ENCODE results near the gene CCDC116.

Gene CCDC116

GRCh38 chr22:21652547-21653545 is 20.3 kb downstream of the CCDC116 start:
- ChIA-PET POLR2A (interaction anchor here (0.8 to 3.8 kb wide), 4 partner anchors 11 to 23 kb away, joined by 3 to 27 read pairs (median 11); partner anchors contain the start of genes PPIL2, SDF2L1 and YDJC), CTCF (interaction anchor here (0.9 to 1.9 kb wide), 2 partner anchors 10 to 11 kb away, joined by 7 to 10 read pairs; partner anchors contain the start of gene SDF2L1)
- TF ChIP-seq LEF1 (IDR thresholded peaks at IDR 0.05; ENCODE audit: borderline replicate concordance): peak; percentile 56; the same call in 1 of the 2 replicates
- TF ChIP-seq FOXK2 (IDR thresholded peaks at IDR 0.05): no peak
- no peak for TF ChIP-seq ARNT (IDR thresholded peaks at IDR 0.05)
- TF ChIP-seq FOXM1 (IDR thresholded peaks at IDR 0.05; ENCODE audit: borderline replicate concordance): no peak

GRCh38 chr22:21657020-21657359 is 24.4 kb downstream of the CCDC116 start:
- POLR2A ChIA-PET: interaction anchor here (1.0 kb wide), 1 partner anchor 16 kb away, joined by 3 read pairs; no protein-coding TSS in a partner anchor
- TF ChIP-seq FOXA1 (IDR thresholded peaks at IDR 0.05) (no peak), SUZ12 (IDR thresholded peaks at IDR 0.05) (no peak), CTBP1 (IDR thresholded peaks at IDR 0.05; ENCODE audit: borderline replicate concordance) (no peak), ARNT (IDR thresholded peaks at IDR 0.05) (no peak), LEF1 (IDR thresholded peaks at IDR 0.05; ENCODE audit: borderline replicate concordance) (no peak), SP1 (IDR thresholded peaks at IDR 0.05) (no peak), FOXK2 (IDR thresholded peaks at IDR 0.05) (no peak)
- DNase-seq (ENCODE audit: extremely low spot score): no peak
- CTCF ChIA-PET: interaction anchor here (1.4 to 2.6 kb wide), 2 partner anchors 10 to 14 kb away, joined by 4 to 11 read pairs; no protein-coding TSS in a partner anchor

More at GRCh38 chr22:21652547-21653545, 20.3 kb downstream of the CCDC116 start:
- no peak for DNase-seq (ENCODE audit: extremely low spot score)

- TF ChIP-seq CTBP1 (IDR thresholded peaks at IDR 0.05; ENCODE audit: borderline replicate concordance): no peak
- TF ChIP-seq TARDBP (IDR thresholded peaks at IDR 0.05): peak; percentile 59; the same call in 1 of the 2 replicates
- no peak for TF ChIP-seq LEF1 (IDR thresholded peaks at IDR 0.05; ENCODE audit: borderline replicate concordance)
- TF ChIP-seq ZNF384 (IDR thresholded peaks at IDR 0.05): no peak
- TF ChIP-seq SP1 (IDR thresholded peaks at IDR 0.05): no peak
- TF ChIP-seq FOXK2 (IDR thresholded peaks at IDR 0.05): no peak
- no peak for TF ChIP-seq BHLHE40 (IDR thresholded peaks at IDR 0.05; ENCODE audit: borderline replicate concordance)
- peak; percentile 55 for TF ChIP-seq L3MBTL2 (conservative IDR thresholded peaks at IDR 0.05)
- TF ChIP-seq SUZ12 (IDR thresholded peaks at IDR 0.05): no peak
- no peak for TF ChIP-seq ARNT (IDR thresholded peaks at IDR 0.05)
- no peak for TF ChIP-seq HDGF (IDR thresholded peaks at IDR 0.05; ENCODE audit: borderline replicate concordance)
- peak; percentile 87 for DNase-seq (ENCODE audit: extremely low spot score)
- ChIA-PET POLR2A (interaction anchor here (0.6 to 1.2 kb wide), 3 partner anchors 12 to 83 kb away, joined by 3 read pairs; no protein-coding TSS in a partner anchor), CTCF (interaction anchor here (0.8 to 2.6 kb wide), 4 partner anchors 11 to 16 kb away, joined by 3 to 11 read pairs (median 4); no protein-coding TSS in a partner anchor)
Observed at GRCh38 chr22:21657360-21658032, 24.9 kb downstream of the CCDC116 start.

- ChIA-PET POLR2A (no interaction called here), CTCF (no interaction called here)
- no peak for DNase-seq (ENCODE audit: extremely low spot score)
- TF ChIP-seq ELF4 (IDR thresholded peaks at IDR 0.05): no peak
- no peak for TF ChIP-seq LEF1 (IDR thresholded peaks at IDR 0.05; ENCODE audit: borderline replicate concordance)
- TF ChIP-seq ARNT (IDR thresholded peaks at IDR 0.05): no peak
- no peak for TF ChIP-seq FOXM1 (IDR thresholded peaks at IDR 0.05; ENCODE audit: borderline replicate concordance)
- TF ChIP-seq SUZ12 (IDR thresholded peaks at IDR 0.05): no peak
- TF ChIP-seq TARDBP (IDR thresholded peaks at IDR 0.05): no peak
- no peak for TF ChIP-seq CTBP1 (IDR thresholded peaks at IDR 0.05; ENCODE audit: borderline replicate concordance)
- no peak for TF ChIP-seq ZNF384 (IDR thresholded peaks at IDR 0.05)
- TF ChIP-seq FOXA1 (IDR thresholded peaks at IDR 0.05): no peak
Observed at GRCh38 chr22:21659864-21660525, 27.4 kb downstream of the CCDC116 start.

- no peak for DNase-seq (ENCODE audit: extremely low spot score)
- CTCF ChIA-PET: no interaction called here
- TF ChIP-seq NFRKB (IDR thresholded peaks at IDR 0.05): no peak
- no peak for TF ChIP-seq FOXK2 (IDR thresholded peaks at IDR 0.05)
- TF ChIP-seq ZNF384 (IDR thresholded peaks at IDR 0.05): no peak
- TF ChIP-seq ELF4 (IDR thresholded peaks at IDR 0.05): no peak
- no peak for TF ChIP-seq SUZ12 (IDR thresholded peaks at IDR 0.05)
- no peak for TF ChIP-seq LEF1 (IDR thresholded peaks at IDR 0.05; ENCODE audit: borderline replicate concordance)
- TF ChIP-seq PKNOX1 (IDR thresholded peaks at IDR 0.05): no peak
- no peak for TF ChIP-seq TARDBP (IDR thresholded peaks at IDR 0.05)
- TF ChIP-seq CTBP1 (IDR thresholded peaks at IDR 0.05; ENCODE audit: borderline replicate concordance): no peak
- no peak for TF ChIP-seq FOXM1 (IDR thresholded peaks at IDR 0.05; ENCODE audit: borderline replicate concordance)
- TF ChIP-seq HDGF (IDR thresholded peaks at IDR 0.05; ENCODE audit: borderline replicate concordance): no peak
- no peak for TF ChIP-seq BHLHE40 (IDR thresholded peaks at IDR 0.05; ENCODE audit: borderline replicate concordance)
- POLR2A ChIA-PET: no interaction called here
Observed at GRCh38 chr22:21660904-21661303, 28.3 kb downstream of the CCDC116 start.

GRCh38 chr22:21661991-21662390 is 29.4 kb downstream of the CCDC116 start:
- TF ChIP-seq CTBP1 (IDR thresholded peaks at IDR 0.05; ENCODE audit: borderline replicate concordance) (no peak), HDGF (IDR thresholded peaks at IDR 0.05; ENCODE audit: borderline replicate concordance) (no peak), SUZ12 (IDR thresholded peaks at IDR 0.05) (no peak), ARNT (IDR thresholded peaks at IDR 0.05) (no peak), FOXK2 (IDR thresholded peaks at IDR 0.05) (no peak), LEF1 (IDR thresholded peaks at IDR 0.05; ENCODE audit: borderline replicate concordance) (no peak), BHLHE40 (IDR thresholded peaks at IDR 0.05; ENCODE audit: borderline replicate concordance) (no peak), PKNOX1 (IDR thresholded peaks at IDR 0.05) (no peak), TARDBP (IDR thresholded peaks at IDR 0.05) (no peak), FOXA1 (IDR thresholded peaks at IDR 0.05) (no peak), L3MBTL2 (conservative IDR thresholded peaks at IDR 0.05) (no peak), SP1 (IDR thresholded peaks at IDR 0.05) (no peak), NFRKB (IDR thresholded peaks at IDR 0.05) (no peak), FOXM1 (IDR thresholded peaks at IDR 0.05; ENCODE audit: borderline replicate concordance) (no peak), ELF4 (IDR thresholded peaks at IDR 0.05) (no peak), ZNF384 (IDR thresholded peaks at IDR 0.05) (no peak)
- POLR2A ChIA-PET: no interaction called here
- CTCF ChIA-PET: no interaction called here
- no peak for DNase-seq (ENCODE audit: extremely low spot score)
